ENCODE measurements around the gene ERAS.

The ERAS gene, protein sequence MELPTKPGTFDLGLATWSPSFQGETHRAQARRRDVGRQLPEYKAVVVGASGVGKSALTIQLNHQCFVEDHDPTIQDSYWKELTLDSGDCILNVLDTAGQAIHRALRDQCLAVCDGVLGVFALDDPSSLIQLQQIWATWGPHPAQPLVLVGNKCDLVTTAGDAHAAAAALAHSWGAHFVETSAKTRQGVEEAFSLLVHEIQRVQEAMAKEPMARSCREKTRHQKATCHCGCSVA

DNA sequence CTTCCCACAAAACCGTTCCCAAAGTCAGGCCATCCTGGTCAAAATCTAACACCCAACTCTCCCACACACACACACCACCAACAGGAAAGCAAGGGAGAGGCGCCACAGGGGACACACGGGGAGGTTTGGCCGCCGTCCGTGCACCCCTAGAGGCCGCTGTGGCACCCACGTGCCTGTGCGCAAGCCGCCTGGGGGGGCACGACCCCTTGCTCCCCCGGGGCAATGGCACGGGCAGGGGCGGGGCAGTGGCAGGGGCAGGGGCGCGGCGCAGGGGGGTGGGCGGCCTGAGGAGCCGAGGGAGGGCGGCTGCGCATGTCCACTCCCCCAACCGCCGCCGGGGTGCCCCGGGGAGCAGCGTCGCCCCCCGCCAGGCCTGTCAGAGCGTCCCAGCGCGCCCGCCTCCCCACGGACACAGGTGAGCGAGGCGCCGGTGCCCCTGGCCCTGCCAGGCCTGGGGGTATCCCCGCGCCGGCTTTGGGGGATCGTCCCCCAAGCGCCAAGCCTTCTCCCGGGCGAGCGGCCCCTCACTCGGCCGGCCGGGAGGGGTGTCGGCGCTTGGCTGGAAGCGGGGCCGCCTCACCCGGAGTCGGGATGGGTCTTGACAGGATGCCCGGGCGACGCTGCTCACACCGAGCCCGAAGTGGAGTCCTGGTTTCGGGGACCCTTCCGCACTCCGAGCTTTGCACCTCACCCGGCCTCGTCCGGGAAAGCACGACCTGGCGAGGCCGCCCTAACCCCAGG, at the start of gene ERAS:
TSS of gene ERAS (plus strand) at position 379 of the 741 bp plus-strand sequence. CDS start 2,611 bp downstream, outside the sequence.
- TF ChIP-seq POLR2A (IDR thresholded peaks at IDR 0.05; ENCODE audit: low read depth, low read length), result no peak
- DNase-seq (ENCODE audit: insufficient read length, low spot score) (no peak), FAIRE-seq (no peak)

DNA sequence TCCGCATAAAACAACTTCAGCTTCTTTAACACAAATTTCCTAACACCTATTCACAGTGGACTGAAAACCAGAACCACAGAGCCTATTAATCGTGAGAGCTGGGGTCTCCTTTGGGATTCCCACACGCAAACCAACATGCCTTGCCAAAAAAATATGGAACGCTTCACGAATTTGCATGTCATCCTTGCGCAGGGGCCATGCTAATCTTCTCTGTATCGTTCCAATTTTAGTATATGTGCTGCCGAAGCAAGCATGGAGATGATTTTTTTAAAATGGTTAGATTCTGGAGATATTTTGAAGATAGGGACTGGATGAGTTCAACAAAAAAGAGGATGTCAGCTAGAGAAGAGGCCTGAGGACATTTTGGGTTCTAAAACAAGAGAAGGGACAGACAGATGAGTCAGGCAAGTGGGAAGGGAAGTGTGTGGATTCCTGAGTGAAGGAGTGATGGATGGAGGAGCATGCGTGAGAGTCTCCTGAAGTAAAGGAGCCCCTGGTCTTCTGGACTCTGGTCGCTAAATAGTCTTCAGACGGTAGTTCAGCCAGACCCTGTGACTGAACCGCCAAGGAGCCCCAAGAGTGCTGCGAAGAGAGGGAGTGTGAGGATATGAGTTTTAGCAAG, 49.4 kb upstream of the ERAS start:
- FAIRE-seq (no peak), DNase-seq (ENCODE audit: insufficient read length, low spot score) (no peak)
- no peak for TF ChIP-seq POLR2A (IDR thresholded peaks at IDR 0.05; ENCODE audit: low read depth, low read length)

DNA sequence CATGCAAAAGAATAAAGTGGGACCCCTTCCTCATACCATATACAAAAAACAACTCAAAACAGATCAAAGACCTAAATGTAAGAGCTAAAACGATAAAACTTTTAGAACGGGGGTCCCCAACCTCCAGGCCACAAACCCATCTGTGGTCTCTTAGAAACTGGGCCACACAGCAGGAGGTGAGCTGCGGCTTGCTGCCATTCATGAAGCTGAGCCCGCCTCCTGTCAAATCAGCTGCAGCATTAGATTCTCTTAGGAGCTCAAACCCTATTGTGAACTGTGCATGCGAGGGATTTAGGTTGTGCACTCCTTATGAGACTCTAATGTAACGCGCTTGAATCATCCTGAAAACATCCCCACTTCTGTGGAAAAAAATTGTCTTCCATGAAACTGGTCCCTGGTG, 46.9 kb upstream of the ERAS start:
- no peak for TF ChIP-seq POLR2A (IDR thresholded peaks at IDR 0.05; ENCODE audit: low read depth, low read length)
- no peak for FAIRE-seq
- no peak for DNase-seq (ENCODE audit: insufficient read length, low spot score)

DNA sequence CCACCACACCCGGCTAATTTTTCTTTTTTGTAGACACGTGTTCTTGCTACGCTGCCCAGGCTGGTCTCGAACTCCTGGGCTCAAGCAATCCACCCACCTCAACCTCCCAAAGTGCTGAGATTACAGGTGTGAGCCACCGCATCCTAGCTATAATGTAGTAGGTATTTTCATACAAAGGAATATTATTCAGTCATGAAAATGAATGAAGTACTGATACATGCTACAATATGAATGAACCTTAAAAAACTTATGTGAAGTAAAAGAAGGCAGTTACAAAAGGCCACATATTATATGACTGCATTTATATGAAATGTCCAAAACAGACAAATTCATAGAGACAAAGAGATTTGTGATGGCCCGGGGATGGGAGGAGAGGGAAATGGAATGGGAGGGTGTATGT, 44.6 kb upstream of the ERAS start:
- DNase-seq (ENCODE audit: insufficient read length, low spot score) (no peak), FAIRE-seq (no peak)
- TF ChIP-seq POLR2A (IDR thresholded peaks at IDR 0.05; ENCODE audit: low read depth, low read length), result no peak

DNA sequence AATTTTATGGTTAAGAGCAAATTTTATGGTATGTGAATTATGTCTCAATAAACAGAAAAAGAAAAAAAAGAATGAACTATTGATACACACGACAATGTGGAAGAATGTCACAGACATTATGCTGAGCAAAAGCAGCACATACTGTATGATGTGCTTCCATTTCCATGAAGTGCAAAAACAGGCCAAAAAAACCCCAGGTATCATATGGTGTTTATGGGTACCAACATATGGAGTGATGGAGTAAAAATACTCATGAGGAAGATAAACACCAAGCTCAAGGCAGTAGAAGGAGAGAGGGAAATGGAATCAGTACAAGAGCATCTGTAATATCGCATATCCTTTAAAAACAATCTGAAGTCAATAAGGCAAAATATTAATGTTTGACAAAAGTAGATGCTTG, 44.1 kb upstream of the ERAS start:
- FAIRE-seq (no peak), DNase-seq (ENCODE audit: insufficient read length, low spot score) (no peak)
- no peak for TF ChIP-seq POLR2A (IDR thresholded peaks at IDR 0.05; ENCODE audit: low read depth, low read length)

DNA sequence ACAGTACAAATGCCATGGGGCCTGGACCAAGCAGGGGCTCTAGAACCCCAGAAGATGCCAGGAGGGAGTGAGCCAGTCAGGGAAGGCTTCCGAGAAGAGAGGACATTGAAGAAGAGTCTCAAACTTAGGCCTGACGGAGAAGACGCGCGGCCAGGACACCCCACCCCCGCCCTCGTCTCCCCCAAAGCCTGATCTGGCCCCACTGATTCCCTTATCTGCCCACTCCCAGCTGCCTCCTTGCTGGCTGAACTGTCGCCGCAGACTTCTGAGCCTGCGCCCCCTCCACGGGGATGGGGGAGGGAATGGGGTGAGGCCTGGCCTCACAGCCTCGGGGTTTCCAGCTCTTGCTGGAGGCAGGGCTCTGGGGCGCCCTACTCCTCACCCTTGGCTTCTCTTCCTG, 43.5 kb upstream of the ERAS start:
- no peak for FAIRE-seq
- no peak for DNase-seq (ENCODE audit: insufficient read length, low spot score)
- no peak for TF ChIP-seq POLR2A (IDR thresholded peaks at IDR 0.05; ENCODE audit: low read depth, low read length)

DNA sequence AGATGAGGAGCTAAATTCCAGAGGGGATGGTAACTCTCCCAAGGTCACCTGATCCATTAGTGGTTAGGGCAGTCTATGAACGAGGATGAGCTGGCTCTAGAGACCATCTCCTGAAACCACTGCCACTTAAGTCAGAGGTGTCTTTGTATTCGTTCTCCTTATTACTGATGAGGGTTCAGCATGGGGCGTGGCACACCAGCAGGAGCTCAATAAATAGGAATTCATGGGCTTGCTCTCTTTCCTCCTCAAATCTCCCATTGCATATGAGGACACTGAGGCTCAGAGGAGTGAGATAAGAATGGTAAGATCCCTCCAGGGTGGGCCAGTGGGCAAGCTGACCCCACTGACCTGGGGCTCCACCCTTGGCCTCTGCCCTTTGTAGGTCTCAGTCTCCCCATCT, 41.6 kb upstream of the ERAS start:
- FAIRE-seq, result no peak
- TF ChIP-seq POLR2A (IDR thresholded peaks at IDR 0.05; ENCODE audit: low read depth, low read length), result no peak
- DNase-seq (ENCODE audit: insufficient read length, low spot score), result no peak

DNA sequence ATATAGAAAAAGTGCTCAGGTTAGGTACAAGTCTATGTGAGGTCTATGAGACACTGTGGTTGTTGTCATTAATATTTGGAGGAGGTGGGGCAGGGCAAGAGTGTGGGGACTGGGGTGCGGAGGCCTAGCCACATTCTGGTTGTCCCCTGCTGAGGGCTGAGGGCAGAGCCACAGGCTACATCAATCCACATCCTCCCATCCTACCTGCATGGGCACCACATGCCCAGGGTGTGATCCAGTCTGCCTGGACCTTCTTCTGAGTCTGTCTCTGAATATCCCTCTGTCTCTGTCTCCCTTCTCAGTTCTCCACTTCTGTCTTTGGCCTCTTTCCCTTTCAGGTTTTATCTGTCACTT, 41.1 kb upstream of the ERAS start:
- FAIRE-seq, result no peak
- DNase-seq (ENCODE audit: insufficient read length, low spot score), result no peak
- no peak for TF ChIP-seq POLR2A (IDR thresholded peaks at IDR 0.05; ENCODE audit: low read depth, low read length)

DNA sequence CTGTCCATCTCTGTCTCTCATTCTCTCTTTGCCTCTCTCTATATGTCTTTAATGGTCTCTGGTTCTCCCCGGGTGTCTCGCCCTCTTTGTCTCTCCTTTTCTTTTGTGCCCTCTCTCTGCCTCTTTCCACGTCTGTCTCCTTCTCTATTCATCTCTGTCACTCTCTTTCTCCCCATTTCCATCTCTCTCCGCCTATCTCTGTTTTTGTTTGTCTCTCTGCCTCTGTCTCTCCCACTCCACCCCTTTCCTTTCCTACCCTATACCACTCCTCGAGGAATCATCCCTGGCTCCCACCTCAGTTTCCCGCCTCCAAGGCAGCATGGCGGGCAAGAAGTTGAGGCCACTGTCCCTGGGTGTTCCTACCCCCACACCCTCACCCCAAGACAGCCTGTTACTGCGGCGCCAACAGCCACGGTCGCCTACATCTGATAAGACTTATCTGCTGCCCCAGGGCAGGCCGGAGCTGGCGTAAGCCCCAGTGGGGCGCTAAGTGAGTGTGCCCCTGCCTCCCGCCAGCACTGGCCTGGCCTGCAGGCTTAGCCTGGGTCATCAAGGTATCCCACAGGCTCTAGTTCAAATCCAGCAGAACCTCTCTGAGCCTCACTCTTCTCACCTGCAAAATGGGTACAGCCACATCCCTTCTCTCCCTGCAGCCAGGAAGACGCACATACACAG, 40.6 kb upstream of the ERAS start:
- TF ChIP-seq POLR2A (IDR thresholded peaks at IDR 0.05; ENCODE audit: low read depth, low read length), result no peak
- FAIRE-seq (no peak), DNase-seq (ENCODE audit: insufficient read length, low spot score) (no peak)

DNA sequence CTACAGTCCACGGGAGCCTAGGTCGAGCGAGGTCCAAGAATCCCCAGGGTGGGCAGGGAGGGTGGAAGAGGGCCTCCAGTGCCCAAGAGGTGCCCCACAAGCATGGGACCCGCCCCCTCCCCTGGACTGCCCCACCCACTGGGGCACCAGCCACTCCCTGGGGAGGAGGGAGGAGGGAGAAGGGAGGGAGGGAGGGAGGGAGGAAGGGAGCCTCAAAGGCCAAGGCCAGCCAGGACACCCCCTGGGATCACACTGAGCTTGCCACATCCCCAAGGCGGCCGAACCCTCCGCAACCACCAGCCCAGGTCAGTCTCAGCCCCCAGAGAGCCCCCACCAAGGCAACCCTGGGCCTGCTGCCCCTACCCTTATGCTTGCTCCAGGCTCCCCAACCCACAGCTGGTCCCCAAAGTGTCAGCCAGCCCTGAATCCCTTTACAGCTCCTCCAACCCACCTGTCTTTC, 39.9 kb upstream of the ERAS start, which contains the start of gene GATA1:
TSS of gene GATA1 (plus strand) at position 250 of the 460 bp plus-strand sequence. CDS start 4,520 bp downstream, outside the sequence.
- FAIRE-seq, result no peak
- no peak for TF ChIP-seq POLR2A (IDR thresholded peaks at IDR 0.05; ENCODE audit: low read depth, low read length)
- DNase-seq (ENCODE audit: insufficient read length, low spot score), result no peak

DNA sequence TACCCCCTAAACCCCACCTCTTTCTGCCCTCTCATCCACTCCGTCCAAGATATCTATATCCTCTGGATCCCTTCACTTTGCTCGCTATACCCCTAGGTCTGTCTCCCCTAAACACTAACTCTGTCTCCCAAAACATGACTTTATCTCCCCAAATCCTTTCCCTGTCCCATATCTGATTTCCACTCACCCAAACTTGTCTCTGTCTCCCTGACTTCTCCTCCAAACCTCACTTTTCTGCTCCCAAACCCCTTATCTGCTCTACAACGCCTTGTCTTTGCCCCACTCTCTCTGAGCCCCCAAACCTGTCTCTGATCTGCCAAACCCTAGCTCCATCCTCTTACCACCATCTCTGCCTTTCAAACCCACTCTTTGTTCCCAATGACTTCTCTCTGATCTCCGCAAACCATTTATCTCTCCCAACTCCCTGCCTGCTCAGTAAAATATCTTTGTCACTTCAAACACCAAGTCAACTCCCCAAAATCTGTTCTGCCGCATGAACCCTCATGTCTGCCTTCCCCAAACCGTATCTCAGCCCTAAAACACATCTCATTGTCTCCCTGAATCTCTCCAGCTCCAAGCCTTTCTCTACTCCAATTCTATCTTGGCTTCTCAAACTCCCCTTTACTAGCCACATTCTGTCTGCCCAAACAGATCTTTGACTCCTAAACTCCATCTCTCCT, 39.3 kb upstream of the ERAS start:
- no peak for TF ChIP-seq POLR2A (IDR thresholded peaks at IDR 0.05; ENCODE audit: low read depth, low read length)
- no peak for FAIRE-seq
- DNase-seq (ENCODE audit: insufficient read length, low spot score), result no peak

DNA sequence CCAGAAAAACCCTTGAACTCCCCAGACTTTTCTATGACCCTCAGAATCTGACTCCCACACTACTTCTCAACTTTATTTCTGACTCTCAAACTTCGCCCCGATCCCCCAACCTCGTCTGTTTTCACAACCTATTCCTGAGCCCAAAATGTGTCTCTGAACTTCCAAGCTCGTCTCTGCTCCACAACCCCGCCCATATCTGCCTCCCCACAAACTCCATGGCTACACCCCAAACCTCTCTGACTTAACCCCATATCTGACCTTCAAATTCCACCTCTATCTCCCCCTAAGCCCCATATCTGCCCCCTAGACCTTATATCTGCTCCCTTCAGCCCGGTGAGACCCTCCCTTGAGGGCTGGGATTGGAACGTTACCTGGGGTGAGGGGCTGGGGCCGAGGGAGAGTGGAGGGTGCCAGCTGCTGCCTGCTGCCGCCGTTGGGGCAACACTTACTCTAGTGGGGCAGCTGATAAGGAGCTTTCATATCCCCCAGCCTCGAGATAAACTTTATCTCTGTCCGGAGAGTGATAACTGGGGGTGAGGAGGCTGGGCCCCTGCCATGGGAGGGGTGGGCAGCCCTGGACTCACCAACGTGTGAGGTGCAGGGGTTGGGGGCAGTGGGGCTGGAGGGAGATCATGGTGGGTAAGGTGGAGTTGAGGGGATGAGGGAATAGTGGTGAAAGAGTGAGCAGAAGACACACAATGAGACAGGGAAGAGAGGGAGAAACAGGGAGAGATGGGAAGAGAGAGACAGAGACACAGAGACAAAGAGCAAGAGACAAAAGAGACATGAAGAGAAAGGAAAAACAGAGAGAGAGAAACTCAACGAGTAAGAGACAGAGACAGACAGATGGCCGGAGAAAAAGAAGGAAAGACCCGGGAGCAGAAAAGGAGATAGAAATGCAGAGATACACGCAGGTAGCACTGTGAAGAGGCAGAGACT, 38.5 kb upstream of the ERAS start:
- FAIRE-seq (no peak), DNase-seq (ENCODE audit: insufficient read length, low spot score) (no peak)
- TF ChIP-seq POLR2A (IDR thresholded peaks at IDR 0.05; ENCODE audit: low read depth, low read length), result no peak
